C1 segment of cervical spinal cord (tissue), 14 donors: ENCODE data around the gene CNPY4.
A peak's percentile ranks its signal among the peaks of the same experiment; 100 is the strongest.

Source experiments
- DNase-seq, 14 donors: peaks; one replicate each; lab custom pipeline; 2025; lab: John Stamatoyannopoulos, UW

CNPY4 gene, protein sequence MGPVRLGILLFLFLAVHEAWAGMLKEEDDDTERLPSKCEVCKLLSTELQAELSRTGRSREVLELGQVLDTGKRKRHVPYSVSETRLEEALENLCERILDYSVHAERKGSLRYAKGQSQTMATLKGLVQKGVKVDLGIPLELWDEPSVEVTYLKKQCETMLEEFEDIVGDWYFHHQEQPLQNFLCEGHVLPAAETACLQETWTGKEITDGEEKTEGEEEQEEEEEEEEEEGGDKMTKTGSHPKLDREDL

DNA sequence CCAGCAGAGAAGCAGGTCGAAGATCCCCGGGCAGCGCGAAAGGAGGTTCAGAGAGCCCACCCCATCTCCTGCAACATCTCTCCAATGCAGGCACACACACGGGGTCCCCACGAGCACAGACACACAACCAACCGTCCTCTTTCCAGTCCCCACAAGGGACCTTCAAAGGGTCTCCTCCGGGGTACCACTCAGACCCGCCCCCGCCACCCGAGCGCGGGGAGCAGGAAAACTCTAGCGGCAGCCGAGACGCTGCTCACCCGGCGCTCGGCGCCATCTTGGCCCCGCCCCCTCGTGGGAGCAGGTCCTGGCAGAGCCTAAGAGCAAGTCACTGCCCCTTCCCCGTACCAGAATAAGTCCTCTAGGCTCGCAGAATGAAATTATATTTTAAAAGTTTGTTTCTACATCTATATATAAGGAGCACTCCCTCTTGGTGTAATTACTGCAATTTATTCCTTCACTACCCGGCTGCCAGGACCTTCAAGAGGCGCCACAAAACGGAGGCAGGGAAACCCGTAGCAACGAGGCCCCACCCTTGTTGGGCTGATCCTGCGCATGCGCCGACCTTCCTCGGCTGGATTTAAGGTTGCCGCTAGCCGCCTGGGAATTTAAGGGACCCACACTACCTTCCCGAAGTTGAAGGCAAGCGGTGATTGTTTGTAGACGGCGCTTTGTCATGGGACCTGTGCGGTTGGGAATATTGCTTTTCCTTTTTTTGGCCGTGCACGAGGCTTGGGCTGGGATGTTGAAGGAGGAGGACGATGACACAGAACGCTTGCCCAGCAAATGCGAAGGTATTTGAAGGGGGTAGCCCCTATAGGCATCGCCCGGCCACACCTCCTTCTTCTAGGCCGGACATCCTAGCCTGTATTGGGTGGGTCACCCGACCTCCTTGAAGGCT lies at the start of gene CNPY4, which contains the start of gene TAF6:
CNPY4 (plus strand) TSS at position 563 of the 898 bp plus-strand sequence; CDS start at position 674, 111 bp downstream.
TAF6 (minus strand) TSS at position 287 of the 898 bp plus-strand sequence. CDS start 5,149 bp downstream, outside the sequence.
- peak; percentile 64 to 94 (median 90) for DNase-seq

DNA sequence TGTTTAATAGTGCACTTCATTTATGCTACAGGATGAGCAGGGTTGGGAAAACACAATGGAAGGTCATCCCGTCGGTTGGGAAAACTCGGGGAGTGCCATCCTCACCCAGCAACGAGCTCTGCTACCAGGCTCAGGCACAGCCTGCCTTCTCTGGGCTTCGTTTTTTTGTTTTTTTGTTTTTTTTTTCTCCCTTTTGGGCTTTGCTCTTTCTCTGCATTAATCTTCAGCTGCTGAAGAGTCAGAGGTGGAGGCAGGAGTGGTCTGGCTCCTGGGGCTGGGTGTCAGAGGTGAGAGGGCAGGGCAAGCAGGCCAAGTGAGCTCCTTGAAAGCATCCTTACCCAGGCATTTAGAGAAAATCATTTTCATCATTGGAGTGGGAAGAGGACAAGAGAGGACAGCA lies 49.4 kb upstream of the CNPY4 start:
- no peak for DNase-seq

DNA sequence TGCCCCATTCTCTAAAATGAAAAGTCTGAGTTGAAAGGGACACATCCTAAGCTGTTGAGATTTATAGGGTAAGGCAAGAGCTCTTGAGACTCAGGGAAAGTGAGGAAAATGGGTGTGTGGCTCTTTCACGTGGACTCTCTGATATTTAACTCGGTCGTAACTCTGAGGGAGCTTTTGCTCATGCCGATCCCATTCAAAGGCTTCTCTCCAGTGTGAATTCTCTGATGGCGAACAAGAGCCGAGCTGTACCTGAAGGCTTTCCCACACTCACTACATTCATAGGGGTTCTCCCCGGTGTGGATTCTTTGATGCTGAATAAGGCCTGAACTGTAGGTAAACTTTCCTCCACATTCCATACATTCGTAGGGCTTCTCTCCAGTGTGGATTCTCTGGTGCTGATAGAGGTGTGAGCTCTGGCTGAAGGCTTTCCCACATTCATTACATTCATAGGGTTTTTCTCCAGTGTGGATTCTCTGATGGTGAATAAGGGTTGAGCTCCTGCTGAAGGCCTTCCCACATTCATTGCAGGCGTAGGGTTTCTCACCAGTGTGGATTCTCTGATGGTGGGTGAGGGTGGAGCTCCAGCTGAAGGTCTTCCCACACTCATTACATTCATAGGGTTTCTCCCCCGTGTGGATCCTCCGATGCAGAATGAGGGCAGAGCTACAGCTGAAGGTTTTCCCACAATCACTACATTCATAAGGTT lies 48.3 kb upstream of the CNPY4 start:
- DNase-seq = no peak

DNA sequence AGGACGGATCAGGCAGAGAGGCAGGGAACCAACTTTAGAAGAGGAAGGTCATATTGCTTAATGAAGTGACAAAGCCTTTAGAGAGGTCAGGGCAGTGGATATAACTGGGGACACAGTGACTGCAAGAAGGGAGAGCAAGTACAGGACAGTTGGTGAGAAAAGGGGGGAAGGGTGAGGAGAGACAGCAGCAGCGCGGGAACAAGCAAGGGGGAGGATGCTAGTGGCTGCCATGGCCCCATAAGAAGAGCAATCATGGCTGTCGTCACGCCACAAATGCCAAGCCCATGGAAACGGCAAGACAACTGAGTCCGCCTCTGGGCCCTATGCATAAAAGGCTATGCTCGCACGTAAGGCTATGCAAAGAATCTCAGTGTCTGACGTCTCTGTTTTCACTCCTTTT lies 47.0 kb upstream of the CNPY4 start:
- DNase-seq = no peak

DNA sequence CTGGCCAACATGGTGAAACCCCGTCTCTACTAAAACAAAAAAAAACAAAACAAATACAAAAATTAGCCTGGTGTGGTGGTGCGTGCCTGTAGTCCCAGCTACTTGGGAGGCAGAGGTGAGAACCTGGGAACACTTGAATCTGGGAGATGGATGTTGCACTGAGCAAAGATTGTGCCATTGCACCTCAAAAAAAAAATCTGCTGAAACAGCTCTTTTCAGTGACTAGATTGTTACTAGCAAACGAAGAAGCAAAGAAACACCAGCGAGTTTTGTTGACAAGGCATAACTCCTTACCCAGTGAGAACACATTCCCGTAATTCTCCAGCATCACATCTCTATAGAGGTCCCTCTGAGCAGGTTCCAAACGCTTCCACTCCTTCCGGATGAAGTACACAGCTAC lies 44.6 kb upstream of the CNPY4 start:
- no peak for DNase-seq

DNA sequence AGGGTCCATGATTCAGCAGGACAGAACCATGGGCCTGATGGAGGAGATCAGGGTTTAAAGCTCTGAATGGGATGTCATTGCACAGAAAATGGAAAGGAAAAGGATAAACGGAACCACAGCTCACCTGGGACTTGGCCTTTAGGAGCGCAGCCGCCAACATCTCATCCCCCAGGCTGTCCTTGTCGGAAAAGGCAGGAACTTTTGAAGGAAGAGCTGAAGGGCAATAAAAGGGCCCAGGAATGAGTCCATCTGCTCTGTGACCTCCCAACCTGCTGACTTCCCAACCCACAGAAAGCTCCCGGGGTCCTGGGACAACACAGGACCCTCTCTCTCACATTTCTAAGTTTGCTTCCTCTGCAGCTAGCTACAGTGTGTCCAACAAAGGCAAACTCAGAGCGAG lies 44.0 kb upstream of the CNPY4 start:
- DNase-seq = no peak

DNA sequence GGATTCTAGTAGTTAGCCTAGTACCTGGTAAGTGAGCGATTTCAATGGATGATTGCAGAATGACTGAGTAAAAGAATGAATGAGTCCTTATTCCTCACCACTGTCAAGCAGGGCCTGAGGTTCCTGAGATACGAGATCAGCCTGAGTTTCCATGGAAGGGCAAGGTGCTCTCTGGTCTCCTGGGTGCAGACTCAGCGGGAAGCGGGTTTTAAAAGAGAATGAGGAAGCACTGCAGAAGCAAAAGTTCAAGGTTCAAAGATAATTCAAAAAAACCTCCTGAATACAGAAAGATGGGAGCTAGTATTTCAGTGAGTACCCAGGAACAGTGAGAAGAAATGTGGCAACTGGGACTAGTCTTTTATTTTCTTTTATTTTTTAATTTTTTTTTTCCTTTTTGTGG lies 42.2 kb upstream of the CNPY4 start:
- no peak for DNase-seq

DNA sequence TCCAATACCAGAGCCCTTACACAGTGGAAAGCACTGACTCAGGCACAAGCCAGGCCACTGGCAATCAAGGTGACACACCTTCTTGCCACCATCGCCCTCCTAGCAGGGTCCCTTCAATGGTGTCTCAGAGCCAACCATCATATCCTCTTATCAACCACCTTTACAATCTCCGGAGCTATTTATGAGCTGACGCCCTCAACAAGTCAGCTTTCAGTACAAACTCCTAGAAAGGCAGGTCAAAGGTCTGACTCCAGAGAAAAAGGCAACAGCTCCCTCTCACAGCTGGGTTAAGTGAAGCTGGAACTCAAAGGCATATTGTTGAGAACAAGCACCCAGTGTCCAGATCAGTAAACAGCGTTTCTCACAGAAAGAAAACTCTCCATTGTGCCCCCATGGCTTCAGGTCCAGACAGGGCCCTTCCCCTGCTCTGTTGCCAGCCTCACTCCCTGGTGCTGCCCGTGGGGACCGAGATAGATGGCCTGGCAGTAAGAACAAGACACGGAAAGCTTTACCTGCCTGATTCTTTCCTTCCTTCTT lies 40.3 kb upstream of the CNPY4 start:
- peak in 11 of 14 donors; percentile 7 to 69 (median 45) for DNase-seq

DNA sequence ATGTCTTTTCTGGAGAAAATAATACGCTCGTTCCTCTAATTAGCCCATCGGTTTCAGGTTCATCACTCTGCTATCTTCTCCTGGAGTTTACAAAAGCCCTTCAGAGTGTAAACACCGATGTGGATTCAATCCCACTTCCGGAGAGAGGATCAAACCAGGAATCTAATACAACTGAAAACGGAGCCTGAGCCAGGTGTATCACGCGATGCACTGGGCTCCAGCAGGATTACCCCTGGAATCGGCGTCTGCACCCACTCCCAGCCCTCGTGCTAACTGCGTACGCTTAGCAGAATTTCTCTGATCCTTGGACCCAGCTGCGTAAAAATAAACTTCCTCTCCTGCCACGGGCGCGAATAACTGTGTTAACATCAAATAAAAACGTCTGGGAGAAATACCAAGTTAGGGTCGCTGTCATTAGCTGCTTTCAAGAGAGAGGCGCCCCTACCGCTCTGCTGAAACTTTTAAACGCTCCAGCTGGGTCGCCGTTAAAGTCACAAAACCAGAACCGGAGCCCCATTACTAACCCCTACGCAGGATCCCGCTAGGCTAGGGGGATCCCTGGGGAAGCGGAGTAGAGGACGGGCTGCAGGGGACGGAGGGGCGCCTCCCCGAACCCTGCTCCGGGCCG lies 38.4 kb upstream of the CNPY4 start:
- DNase-seq = no peak

DNA sequence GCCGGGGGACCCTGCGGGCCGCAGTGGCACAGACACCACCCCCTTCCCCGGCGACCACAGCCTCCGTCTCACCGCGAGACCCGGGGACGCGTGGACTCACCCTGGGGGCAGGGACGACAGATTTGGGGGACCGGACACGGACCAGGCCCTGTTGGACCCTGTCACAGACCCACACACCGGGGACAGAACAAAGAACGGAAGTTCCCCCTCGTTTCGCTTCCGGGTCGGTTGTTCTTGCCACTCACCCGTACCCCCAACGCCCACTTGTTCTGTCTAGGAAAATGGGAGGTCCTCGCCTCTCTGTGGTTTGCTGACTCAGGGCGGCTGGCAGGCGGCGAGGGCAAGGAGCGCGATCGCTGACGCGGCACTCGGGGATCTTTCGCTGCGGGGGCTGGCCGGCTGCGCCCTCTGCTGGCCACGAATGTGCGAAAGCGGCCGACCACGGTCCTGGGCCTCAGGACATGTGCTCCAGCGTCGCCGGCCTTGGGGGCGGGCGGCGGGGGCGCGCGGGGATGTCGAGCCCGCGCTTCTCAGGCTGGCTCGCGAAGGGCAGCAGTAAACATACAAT lies 37.8 kb upstream of the CNPY4 start, which contains the start of gene ZNF3:
ZNF3 (minus strand) TSS at position 189 of the 568 bp plus-strand sequence. CDS start 4,366 bp downstream, outside the sequence.
- DNase-seq = peak; percentile 83 to 99 (median 98)

DNA sequence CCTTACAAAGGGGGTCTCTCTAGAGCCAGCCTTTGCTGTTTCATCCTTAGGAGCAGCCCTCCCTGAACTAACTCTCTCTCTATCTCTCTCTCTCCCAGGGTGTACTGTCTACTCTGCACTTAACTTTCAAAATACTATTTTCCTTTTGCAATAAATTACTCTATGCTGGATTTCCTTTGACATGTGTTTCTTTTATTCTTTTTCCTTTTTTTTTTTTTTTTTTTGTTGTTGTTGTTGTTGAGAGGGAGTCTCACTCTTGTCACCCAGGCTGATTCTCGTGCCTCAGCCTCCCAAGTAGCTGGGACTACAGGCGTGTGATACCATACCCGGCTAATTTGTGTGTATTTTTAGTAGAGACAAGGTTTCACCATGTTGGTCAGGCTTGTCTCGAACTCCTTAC lies 36.5 kb upstream of the CNPY4 start:
- DNase-seq = no peak

DNA sequence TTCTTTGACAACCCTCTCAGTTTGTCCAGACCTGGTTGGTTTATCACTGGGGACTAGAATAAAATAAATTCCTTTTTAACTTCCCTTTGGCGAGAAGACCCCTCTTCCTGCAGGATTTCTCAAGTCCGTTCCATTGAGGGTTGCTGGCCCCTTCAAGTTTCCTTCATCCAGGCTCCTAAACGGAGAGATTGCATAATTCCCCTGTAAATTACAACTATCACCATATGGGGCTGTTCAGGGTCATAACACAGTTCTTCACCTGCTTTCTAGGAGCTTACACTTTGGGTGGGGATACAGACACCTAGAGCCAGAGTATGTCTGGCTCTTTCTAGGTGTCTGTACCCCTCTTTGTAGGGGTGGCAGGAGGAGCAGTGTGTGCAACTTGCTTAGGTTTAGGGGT lies 33.9 kb upstream of the CNPY4 start:
- DNase-seq = no peak

DNA sequence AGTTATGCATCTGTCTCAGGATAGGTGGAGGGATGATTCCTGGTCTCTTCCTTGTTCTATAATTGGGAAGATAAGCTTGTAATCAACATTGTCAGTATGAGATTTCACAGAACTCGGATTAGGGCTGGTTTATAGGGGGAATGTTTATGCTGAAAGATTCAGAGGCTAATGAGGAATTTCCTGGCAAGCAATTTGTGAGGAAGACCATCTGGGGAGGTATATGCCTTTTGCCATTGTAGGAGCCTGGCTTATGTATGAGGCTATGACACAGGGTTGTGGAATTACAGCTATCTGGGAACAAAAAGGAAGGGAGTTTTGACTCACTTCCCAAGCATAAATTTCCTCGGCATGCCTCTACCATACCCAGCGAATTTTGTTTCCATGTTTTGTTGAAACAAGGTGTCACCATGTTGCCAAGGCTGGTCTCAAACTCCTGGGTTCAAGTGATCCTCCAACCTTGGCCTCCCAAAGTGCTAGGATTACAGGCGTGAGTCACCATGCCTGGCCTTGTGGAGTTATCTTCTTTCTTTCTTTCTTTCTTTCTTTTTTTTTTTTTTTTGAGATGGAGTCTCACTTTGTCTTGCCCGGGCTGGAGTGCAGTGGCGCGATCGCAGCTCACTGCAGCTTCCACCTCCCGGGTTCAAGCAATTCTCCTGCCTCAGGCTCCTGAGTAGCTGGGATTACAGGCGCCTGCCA lies 32.2 kb upstream of the CNPY4 start:
- no peak for DNase-seq

DNA sequence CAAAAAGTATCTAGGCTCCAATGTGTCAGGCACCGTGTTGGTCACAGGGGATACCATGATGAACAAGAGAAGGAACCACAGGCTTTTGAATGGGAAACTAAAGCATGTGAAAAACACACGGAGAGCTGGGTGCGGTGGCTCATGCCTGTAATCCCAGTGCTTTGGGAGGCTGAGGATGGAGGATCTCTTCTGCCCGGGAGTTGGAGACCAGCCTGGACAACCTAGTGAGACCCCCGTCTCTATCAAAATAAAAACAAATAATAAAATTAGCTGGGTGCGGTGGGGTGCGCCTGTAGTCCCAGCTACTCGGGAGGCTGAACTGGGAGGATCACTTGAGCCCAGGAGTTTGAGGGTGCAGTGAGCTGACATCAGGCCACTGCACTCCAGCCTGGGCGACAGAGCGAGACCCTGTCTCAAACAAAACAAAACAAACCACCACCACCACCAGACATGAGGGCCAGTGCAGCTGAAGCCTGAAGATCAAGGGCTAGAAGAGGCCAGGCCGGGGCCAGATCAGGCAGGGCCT lies 31.3 kb upstream of the CNPY4 start:
- DNase-seq = peak in 1 of 14 donors; percentile 40

DNA sequence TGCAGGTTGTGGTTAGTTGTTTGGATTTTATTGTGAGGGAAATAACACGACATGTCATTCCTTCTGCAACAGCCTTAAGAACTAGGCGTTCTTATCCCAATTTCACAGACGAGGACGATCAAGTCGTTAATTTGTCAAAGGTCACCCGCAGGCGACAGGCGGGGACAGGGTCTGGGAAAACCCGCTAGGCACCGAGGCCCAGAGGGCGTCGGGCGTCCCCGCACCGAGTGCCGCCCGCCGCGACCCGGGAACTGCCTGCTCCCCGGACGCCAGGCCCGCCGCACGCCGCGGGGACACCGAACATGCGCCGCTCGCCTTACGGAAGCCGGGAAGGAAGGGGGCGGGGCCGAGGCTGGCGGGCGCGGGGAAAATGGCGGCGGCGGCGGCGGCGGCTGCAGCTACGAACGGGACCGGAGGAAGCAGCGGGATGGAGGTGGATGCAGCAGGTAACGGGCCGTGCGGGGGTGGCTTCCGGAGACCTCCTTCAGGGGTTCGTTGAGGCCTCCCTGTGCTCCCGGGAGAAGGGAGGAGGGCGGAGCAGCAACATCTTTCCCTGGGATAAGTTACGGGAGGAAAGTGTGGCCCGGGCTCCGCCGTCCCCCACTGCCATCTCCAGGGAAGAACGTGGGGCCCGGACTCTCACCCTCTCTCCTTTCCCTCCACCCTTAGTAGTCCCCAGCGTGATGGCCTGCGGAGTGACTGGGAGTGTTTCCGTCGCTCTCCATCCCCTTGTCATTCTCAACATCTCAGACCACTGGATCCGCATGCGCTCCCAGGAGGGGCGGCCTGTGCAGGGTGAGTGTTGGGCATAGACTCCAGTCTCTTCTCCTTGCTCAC lies 30.6 kb upstream of the CNPY4 start, which contains the start of gene COPS6:
COPS6 (plus strand) TSS at position 349 of the 837 bp plus-strand sequence; CDS start at position 371, 22 bp downstream.
- peak; percentile 13 to 91 (median 69) for DNase-seq

DNA sequence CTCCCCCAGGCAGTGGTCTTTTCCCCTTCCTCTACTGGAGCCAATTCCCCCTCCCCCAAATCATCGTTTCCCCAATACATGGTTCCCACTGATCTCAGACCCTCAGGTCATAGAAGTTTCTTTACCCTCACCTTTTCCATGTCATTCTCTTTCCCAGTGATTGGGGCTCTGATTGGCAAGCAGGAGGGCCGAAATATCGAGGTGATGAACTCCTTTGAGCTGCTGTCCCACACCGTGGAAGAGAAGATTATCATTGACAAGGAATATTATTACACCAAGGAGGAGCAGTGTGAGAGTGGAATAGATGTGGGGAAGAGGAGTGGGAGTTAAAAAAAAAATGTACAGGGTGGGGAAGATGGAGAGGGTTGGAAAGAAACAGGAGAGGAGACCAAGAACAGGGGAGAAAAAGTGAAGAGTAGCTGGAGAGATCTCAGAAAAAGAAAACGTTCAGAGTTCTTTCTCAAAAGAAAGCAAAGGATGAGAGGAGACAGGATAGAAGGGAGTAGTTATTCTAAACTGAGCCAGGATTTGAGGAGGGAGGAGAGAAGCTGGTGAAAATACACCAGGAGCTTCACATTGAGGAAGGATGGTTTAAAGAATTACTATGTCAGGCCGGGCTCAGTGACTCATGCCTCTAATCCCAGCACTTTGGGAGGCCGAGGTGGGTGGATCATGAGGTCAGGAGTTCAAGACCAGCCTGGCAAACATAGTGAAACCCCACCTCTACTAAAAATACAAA lies 29.8 kb upstream of the CNPY4 start:
- DNase-seq = peak in 1 of 14 donors; percentile 23

DNA sequence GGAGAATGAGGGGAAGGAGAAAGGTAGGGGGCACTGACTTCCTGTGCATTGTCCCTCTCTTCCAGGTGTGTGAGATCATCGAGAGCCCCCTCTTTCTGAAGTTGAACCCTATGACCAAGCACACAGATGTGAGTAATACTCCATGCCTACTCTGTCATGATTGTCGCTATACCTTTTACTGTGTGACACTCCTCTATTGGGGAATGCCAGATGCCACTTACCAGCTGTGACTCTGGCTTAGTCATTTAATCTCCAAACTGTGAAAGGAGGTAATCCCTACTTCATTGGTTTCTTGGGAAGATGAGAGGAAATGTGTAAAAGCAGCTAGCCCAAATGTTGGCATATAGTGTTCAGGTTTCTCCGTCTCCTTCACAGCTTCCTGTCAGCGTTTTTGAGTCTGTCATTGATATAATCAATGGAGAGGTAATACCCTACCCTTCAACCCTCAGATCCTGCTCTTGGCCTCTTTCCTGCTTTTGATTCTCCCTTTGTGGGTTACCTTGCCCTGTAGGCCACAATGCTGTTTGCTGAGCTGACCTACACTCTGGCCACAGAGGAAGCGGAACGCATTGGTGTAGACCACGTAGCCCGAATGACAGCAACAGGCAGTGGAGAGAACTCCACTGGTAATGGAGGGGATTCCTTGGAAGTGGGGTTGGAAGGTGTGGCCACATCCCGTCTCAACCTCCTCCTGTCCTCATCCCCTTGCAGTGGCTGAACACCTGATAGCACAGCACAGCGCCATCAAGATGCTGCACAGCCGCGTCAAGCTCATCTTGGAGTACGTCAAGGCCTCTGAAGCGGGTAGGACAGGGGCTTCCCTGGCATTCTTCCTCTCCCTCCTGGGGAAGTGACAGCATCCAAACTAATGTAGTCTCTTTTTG lies 28.7 kb upstream of the CNPY4 start:
- DNase-seq = no peak
